ENCODE measurements around the gene SYNGR3. TPM values are rescaled to one million over a fixed set of nuclear protein-coding genes. Genes with fewer than 3 reads are reported as not detected.

Gene SYNGR3
- total and polyA plus RNA-seq, 2 of the 13 experiments (the other 11 are each of a cell fraction or from before 2014, with no cell fraction given): 0.97 to 5.7 TPM

DNA sequence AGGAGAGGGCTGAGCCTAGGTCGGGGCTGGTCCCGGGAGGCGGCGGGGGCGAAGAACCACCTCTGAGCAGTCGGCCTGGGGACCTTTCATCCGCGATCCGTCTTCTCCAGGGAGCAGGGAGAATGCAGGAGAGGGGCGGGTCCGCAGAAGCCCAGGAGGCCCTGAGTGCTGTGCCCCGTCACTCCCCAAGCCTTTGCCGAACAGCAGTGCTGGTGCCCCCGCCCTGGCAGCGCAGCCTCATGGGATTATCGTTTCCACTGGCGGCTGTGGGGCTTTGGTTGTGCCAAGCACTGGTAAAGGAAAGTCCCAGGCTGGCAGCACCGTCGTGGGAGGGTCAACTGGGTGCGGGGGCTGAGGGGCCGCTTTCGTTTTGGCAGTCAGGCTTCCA lies 17.3 kb upstream of the SYNGR3 start:
- intact Hi-C loops (cut with micrococcal nuclease; ENCODE audit: unreplicated experiment) (no loop called here), in situ Hi-C loops (cut with HindIII; ENCODE audit: extremely low pct_ligation_motif_present, low pct_unique_long_range_greater_than_20kb) (no loop called here)
- peak overlapping the region; percentile 86 for H3K9ac ChIP-seq (ENCODE audit: insufficient read depth, low read depth, low read length)
- peak overlapping the region; percentile 75 for H3K27ac ChIP-seq (ENCODE audit: extremely low read length, insufficient read depth, low read length)
- no TSS peak for BruUV-seq (replicated peaks)
- H3K9me3 ChIP-seq (ENCODE audit: low read length): no peaks in the 10 kb centered on the region
- DNase-seq (ENCODE audit: low spot score) (no peak), ATAC-seq (peak; percentile 58), FAIRE-seq (no peak)
- H3K4me1 ChIP-seq (ENCODE audit: insufficient read depth, low read length): peaks cover 21% of the 10 kb centered on the region
- peak overlapping the region; percentile 74 to 99 (median 84) for H3K4me3 ChIP-seq (replicated peaks in 1 of 3; ENCODE audit: insufficient read depth in 1 of 3, low read depth in 2 of 3, low read length in 3 of 3)
- H2AFZ ChIP-seq (ENCODE audit: low read length): no peak overlapping the region
- POLR2A ChIA-PET: interaction anchor here (1.1 to 2.8 kb wide), 2 partner anchors 12 to 63 kb away, joined by 4 to 26 read pairs; partner anchors contain the start of gene NDUFB10
- H4K20me1 ChIP-seq (ENCODE audit: insufficient read depth, low read length): no peaks in the 10 kb centered on the region
- peaks cover 20 to 28% of the 10 kb centered on the region in 2 experiments; a peak in 3 of 5 replicates for H3K36me3 ChIP-seq (replicated peaks in 1 of 2; ENCODE audit: control insufficient read depth in 1 of 2, insufficient read depth in 2 of 2, low read length in 2 of 2)
- CTCF ChIA-PET (ENCODE audit: low intra/inter-chr PET ratio, low total read pairs): no interaction called here
- peaks cover 14% of the 10 kb centered on the region for H3K79me2 ChIP-seq (ENCODE audit: insufficient read depth, low read length)
- TF ChIP-seq TMF1 (CRISPR knock-in tag; IDR thresholded peaks at IDR 0.05; ENCODE audit: low read depth): no peak
- TF ChIP-seq, protein P1, sequence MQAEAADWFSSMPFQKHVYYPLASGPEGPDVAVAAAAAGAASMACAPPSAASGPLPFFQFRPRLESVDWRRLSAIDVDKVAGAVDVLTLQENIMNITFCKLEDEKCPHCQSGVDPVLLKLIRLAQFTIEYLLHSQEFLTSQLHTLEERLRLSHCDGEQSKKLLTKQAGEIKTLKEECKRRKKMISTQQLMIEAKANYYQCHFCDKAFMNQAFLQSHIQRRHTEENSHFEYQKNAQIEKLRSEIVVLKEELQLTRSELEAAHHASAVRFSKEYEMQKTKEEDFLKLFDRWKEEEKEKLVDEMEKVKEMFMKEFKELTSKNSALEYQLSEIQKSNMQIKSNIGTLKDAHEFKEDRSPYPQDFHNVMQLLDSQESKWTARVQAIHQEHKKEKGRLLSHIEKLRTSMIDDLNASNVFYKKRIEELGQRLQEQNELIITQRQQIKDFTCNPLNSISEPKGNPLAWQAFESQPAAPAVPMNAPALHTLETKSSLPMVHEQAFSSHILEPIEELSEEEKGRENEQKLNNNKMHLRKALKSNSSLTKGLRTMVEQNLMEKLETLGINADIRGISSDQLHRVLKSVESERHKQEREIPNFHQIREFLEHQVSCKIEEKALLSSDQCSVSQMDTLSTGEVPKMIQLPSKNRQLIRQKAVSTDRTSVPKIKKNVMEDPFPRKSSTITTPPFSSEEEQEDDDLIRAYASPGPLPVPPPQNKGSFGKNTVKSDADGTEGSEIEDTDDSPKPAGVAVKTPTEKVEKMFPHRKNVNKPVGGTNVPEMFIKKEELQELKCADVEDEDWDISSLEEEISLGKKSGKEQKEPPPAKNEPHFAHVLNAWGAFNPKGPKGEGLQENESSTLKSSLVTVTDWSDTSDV (CRISPR knock-in tag; IDR thresholded peaks at IDR 0.05): peak; percentile 81; the same call in 1 of the 2 replicates
- TF ChIP-seq ZBTB8A (CRISPR knock-in tag; IDR thresholded peaks at IDR 0.05; ENCODE audit: borderline replicate concordance, low read depth): no peak
- TF ChIP-seq MXI1 (IDR thresholded peaks at IDR 0.05; ENCODE audit: borderline replicate concordance, low read depth, low read length): 0 out of 3 replicates have a peak, but pooled peaks have one; percentile 16
- TF ChIP-seq HNRNPL (IDR thresholded peaks at IDR 0.05; ENCODE audit: low read depth, low read length): 0 out of 2 replicates have a peak, but pooled peaks have one; percentile 33
- TF ChIP-seq ZNF263 (CRISPR knock-in tag; IDR thresholded peaks at IDR 0.05): peak; percentile 15; the same call in 1 of the 2 replicates
- TF ChIP-seq ZNF703 (CRISPR knock-in tag; IDR thresholded peaks at IDR 0.05; ENCODE audit: borderline replicate concordance): 0 out of 2 replicates have a peak, but pooled peaks have one; percentile 63
- H3K4me2 ChIP-seq (ENCODE audit: low read depth, low read length): peak overlapping the region; percentile 99
- H3K27me3 ChIP-seq (ENCODE audit: control insufficient read depth in 1 of 2, insufficient read depth in 2 of 2, low read length in 2 of 2): no peaks in the 10 kb centered on the region
- WGBS (ENCODE audit: low lambda C conversion rate): under 1% methylated on average over 17 of the region's 22 CpGs

Data from HepG2 (cell line).